ENCODE results near the gene TRIP6.

DNA sequence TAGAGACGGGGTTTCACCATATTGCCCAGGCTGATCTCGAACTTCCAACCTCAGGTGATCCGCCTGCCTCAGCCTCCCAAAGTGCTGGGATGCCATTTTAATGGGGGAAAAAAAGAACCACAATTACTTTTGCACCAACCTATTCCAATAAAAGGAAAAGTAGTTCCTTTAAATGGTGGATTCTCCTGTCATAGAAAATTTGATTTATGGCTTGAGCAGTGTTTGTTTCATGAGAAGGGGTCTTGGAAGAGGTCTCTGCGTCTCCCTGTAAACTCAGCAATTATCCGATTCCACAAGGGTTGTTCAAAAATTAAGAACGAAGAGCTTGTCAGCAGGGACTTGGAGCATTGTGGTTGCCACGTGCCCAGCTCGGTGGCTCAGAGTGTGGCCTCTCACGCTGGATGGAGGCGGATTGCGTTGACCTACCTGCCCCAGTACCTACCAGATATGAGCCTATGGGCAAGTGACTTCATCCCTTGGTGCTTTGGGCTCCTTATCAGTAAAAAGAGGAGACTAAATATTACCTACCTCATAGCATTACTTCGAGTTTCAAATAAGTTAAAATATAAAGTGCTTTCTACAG is 2.8 kb upstream of the TRIP6 start:
- no peak for TF ChIP-seq SIN3A (IDR thresholded peaks at IDR 0.05; ENCODE audit: borderline replicate concordance, insufficient read depth, low read depth, low read length)
- TF ChIP-seq, protein P1, sequence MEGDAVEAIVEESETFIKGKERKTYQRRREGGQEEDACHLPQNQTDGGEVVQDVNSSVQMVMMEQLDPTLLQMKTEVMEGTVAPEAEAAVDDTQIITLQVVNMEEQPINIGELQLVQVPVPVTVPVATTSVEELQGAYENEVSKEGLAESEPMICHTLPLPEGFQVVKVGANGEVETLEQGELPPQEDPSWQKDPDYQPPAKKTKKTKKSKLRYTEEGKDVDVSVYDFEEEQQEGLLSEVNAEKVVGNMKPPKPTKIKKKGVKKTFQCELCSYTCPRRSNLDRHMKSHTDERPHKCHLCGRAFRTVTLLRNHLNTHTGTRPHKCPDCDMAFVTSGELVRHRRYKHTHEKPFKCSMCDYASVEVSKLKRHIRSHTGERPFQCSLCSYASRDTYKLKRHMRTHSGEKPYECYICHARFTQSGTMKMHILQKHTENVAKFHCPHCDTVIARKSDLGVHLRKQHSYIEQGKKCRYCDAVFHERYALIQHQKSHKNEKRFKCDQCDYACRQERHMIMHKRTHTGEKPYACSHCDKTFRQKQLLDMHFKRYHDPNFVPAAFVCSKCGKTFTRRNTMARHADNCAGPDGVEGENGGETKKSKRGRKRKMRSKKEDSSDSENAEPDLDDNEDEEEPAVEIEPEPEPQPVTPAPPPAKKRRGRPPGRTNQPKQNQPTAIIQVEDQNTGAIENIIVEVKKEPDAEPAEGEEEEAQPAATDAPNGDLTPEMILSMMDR (IDR thresholded peaks at IDR 0.05): no peak
- TF ChIP-seq TCF7L2 (IDR thresholded peaks at IDR 0.05; ENCODE audit: low read depth, low read length): no peak

Measured in Panc1 (cell line).